WTC11 (cell line): ENCODE measurements around the gene GALK1. TPM values are rescaled to one million over a fixed set of nuclear protein-coding genes. Genes with fewer than 3 reads are reported as not detected.

Source experiments
- ATAC-seq: fragments of 200-7000 bp; cut with Tn5 transposase; 2 replicates; pipeline ENCODE4 v1.10.0; 2021; ENCODE audit warnings: mild to moderate bottlenecking, moderate library complexity
- CTCF ChIA-PET: fragments of 300-600 bp; sonication (Branson Sonifier 250); formaldehyde crosslinking; loops from one replicate; lab custom pipeline; 2021; ENCODE audit warnings: antibody characterized with exemption; lab: Charles Lee
- POLR2A ChIA-PET: fragments of 350-600 bp; sonication (Branson Sonifier 250); formaldehyde crosslinking; loops from one replicate; lab custom pipeline; 2021; ENCODE audit warnings: antibody characterized with exemption; lab: Charles Lee
- DNase-seq: peaks from one replicate; pipeline ENCODE4 v3.0.0; 2021; ENCODE audit warnings: low spot score
- H3K27ac Mint-ChIP-seq: 2 replicates; pipeline ENCODE4 v1.8.0; 2021; ENCODE audit warnings: mixed read lengths
- H3K27me3 Mint-ChIP-seq: 2 replicates; pipeline ENCODE4 v1.8.0; 2021; ENCODE audit warnings: low read depth, mild to moderate bottlenecking, moderate library complexity, mixed read lengths
- H3K36me3 Mint-ChIP-seq: 2 replicates; pipeline ENCODE4 v1.8.0; 2021; ENCODE audit warnings: mixed read lengths
- H3K4me1 Mint-ChIP-seq: 2 replicates; pipeline ENCODE4 v1.8.0; 2022; ENCODE audit warnings: mixed read lengths
- H3K4me3 Mint-ChIP-seq: 2 replicates; pipeline ENCODE4 v1.8.0; 2021; ENCODE audit warnings: mild to moderate bottlenecking, moderate library complexity, mixed read lengths
- H3K9me3 Mint-ChIP-seq: 2 replicates; pipeline ENCODE4 v1.8.0; 2021; ENCODE audit warnings: mixed read lengths
- FOXP1 ChIP-seq: sonication (generic); formaldehyde crosslinking; IDR thresholded peaks from 2 replicates; pipeline ENCODE4 v1.8.0; 2022; ENCODE audit warnings: missing genetic modification reagents, mild to moderate bottlenecking, moderate library complexity, borderline replicate concordance
- IRF2 ChIP-seq: sonication (generic); formaldehyde crosslinking; IDR thresholded peaks from 2 replicates; pipeline ENCODE4 v1.8.0; 2022; ENCODE audit warnings: low read depth, missing genetic modification reagents, borderline replicate concordance
- KAT7 ChIP-seq: sonication (generic); formaldehyde crosslinking; IDR thresholded peaks from 2 replicates; pipeline ENCODE4 v1.8.1; 2023; ENCODE audit warnings: missing genetic modification reagents, mild to moderate bottlenecking, borderline replicate concordance
- MXD4 ChIP-seq: fragments of 250-450 bp; sonication (Bioruptor Pico); IDR thresholded peaks from 2 replicates; pipeline ENCODE4 v1.8.0; 2021; ENCODE audit warnings: mild to moderate bottlenecking, moderate library complexity, borderline replicate concordance
- NFE2L1 ChIP-seq: sonication (generic); formaldehyde crosslinking; IDR thresholded peaks from 2 replicates; pipeline ENCODE4 v1.8.1; 2023; ENCODE audit warnings: missing genetic modification reagents
- TEAD1 ChIP-seq: sonication (generic); formaldehyde crosslinking; IDR thresholded peaks from 2 replicates; pipeline ENCODE4 v1.8.0; 2022; ENCODE audit warnings: mild to moderate bottlenecking, missing genetic modification reagents
- ZNF219 ChIP-seq: sonication (generic); formaldehyde crosslinking; IDR thresholded peaks from 2 replicates; pipeline ENCODE4 v1.8.0; 2023; ENCODE audit warnings: missing genetic modification reagents, mild to moderate bottlenecking, borderline replicate concordance
- ZNF263 ChIP-seq: sonication (generic); formaldehyde crosslinking; IDR thresholded peaks from 2 replicates; pipeline ENCODE4 v1.8.1; 2022; ENCODE audit warnings: low read depth, mild to moderate bottlenecking, moderate library complexity, missing genetic modification reagents
- ZNF317 ChIP-seq: sonication (generic); formaldehyde crosslinking; IDR thresholded peaks from 2 replicates; pipeline ENCODE4 v1.8.1; 2023; ENCODE audit warnings: low read depth, mild to moderate bottlenecking, moderate library complexity, missing genetic modification reagents, borderline replicate concordance
- ZNF396 ChIP-seq: fragments of 250-450 bp; sonication (Bioruptor Pico); IDR thresholded peaks from 2 replicates; pipeline ENCODE4 v1.8.0; 2021; ENCODE audit warnings: mild to moderate bottlenecking, moderate library complexity, borderline replicate concordance
- ZNF423 ChIP-seq: fragments of 250-450 bp; sonication (Bioruptor Pico); IDR thresholded peaks from 2 replicates; pipeline ENCODE4 v2.1.2; 2022; ENCODE audit warnings: mild to moderate bottlenecking, moderate library complexity
- total RNA-seq: library from RNA; stranded (reverse); gene quantifications from 3 replicates; pipeline ENCODE4 v1.2.3, GENCODE V29; 2021
- TF ChIP-seq, protein P1 (sequence below): sonication (generic); formaldehyde crosslinking; IDR thresholded peaks from 2 replicates; pipeline ENCODE4 v1.8.1; 2023; ENCODE audit warnings: mild to moderate bottlenecking, missing genetic modification reagents
- TF ChIP-seq, protein P2 (sequence below): sonication (generic); formaldehyde crosslinking; IDR thresholded peaks from 2 replicates; pipeline ENCODE4 v1.8.1; 2023; ENCODE audit warnings: mild to moderate bottlenecking, missing genetic modification reagents, moderate library complexity
- TF ChIP-seq, protein P3 (sequence below): sonication (generic); formaldehyde crosslinking; IDR thresholded peaks from 2 replicates; pipeline ENCODE4 v1.8.1; 2022; ENCODE audit warnings: low read depth, mild to moderate bottlenecking, moderate library complexity, missing genetic modification reagents, borderline replicate concordance
- TF ChIP-seq, protein P4 (sequence below): sonication (generic); formaldehyde crosslinking; IDR thresholded peaks from 2 replicates; pipeline ENCODE4 v1.8.1; 2022; ENCODE audit warnings: mild to moderate bottlenecking, moderate library complexity, missing genetic modification reagents
- TF ChIP-seq, protein P5 (sequence below): fragments of 250-450 bp; sonication (Bioruptor Pico); IDR thresholded peaks from 2 replicates; pipeline ENCODE4 v1.8.0; 2021; ENCODE audit warnings: mild to moderate bottlenecking
- TF ChIP-seq, protein P6 (sequence below): sonication (generic); formaldehyde crosslinking; IDR thresholded peaks from 2 replicates; pipeline ENCODE4 v1.8.0; 2022; ENCODE audit warnings: mild to moderate bottlenecking, missing genetic modification reagents
- TF ChIP-seq, protein P7 (sequence below): sonication (generic); formaldehyde crosslinking; IDR thresholded peaks from 2 replicates; pipeline ENCODE4 v1.8.0; 2022; ENCODE audit warnings: mild to moderate bottlenecking, missing genetic modification reagents
- TF ChIP-seq, protein P8 (sequence below): sonication (generic); formaldehyde crosslinking; IDR thresholded peaks from 2 replicates; pipeline ENCODE4 v1.8.1; 2023; ENCODE audit warnings: mild to moderate bottlenecking, moderate library complexity, missing genetic modification reagents
- TF ChIP-seq, protein P9 (sequence below): sonication (generic); formaldehyde crosslinking; conservative IDR thresholded peaks from 2 replicates; pipeline ENCODE4 v1.8.1; 2022; ENCODE audit warnings: mild to moderate bottlenecking, missing genetic modification reagents

Gene GALK1
- total RNA-seq, 1 experiment from 2014 or later: 42.2 TPM

DNA sequence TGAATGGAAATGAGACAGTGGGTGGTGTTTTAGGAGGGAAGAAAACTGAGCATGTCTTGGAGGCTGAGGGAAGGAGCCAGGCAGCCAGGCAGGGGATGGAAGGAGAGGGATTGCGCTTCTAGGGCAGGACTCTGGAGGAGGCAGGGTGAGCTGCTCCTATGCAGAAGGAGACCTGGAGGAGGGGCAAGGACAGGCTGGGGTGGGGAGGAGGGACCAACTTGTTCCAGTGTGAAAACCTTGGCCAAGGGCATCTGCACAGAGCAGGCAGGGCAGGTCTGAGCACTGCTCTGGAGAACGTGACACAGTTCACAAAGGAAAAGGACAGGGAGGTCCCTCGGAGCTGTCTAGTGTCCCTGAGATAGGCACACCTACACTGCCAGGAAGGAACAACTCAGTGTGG is 5.5 kb downstream of the GALK1 start:
- POLR2A ChIA-PET: no interaction called here
- ATAC-seq: no peak
- Mint-ChIP-seq H3K9me3 (no peaks in the 10 kb centered on the region), H3K27ac (peak overlapping the region; percentile 33; the same call in 1 of the 2 replicates), H3K4me3 (no peak overlapping the region), H3K4me1 (peaks cover 19% of the 10 kb centered on the region), H3K27me3 (peaks cover 4% of the 10 kb centered on the region), H3K36me3 (no peaks in the 10 kb centered on the region)
- CTCF ChIA-PET: interaction anchor here (1.0 to 9.0 kb wide), 8 partner anchors 7 to 171 kb away, joined by 3 to 318 read pairs (median 6); partner anchors contain the start of genes ITGB4 and SMIM5
- TF ChIP-seq, protein P1, sequence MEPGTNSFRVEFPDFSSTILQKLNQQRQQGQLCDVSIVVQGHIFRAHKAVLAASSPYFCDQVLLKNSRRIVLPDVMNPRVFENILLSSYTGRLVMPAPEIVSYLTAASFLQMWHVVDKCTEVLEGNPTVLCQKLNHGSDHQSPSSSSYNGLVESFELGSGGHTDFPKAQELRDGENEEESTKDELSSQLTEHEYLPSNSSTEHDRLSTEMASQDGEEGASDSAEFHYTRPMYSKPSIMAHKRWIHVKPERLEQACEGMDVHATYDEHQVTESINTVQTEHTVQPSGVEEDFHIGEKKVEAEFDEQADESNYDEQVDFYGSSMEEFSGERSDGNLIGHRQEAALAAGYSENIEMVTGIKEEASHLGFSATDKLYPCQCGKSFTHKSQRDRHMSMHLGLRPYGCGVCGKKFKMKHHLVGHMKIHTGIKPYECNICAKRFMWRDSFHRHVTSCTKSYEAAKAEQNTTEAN: no peak
- TF ChIP-seq, protein P2, sequence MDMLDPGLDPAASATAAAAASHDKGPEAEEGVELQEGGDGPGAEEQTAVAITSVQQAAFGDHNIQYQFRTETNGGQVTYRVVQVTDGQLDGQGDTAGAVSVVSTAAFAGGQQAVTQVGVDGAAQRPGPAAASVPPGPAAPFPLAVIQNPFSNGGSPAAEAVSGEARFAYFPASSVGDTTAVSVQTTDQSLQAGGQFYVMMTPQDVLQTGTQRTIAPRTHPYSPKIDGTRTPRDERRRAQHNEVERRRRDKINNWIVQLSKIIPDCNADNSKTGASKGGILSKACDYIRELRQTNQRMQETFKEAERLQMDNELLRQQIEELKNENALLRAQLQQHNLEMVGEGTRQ: no peak
- TF ChIP-seq ZNF317 (no peak), ZNF263 (CRISPR knock-in tag) (no peak), TEAD1 (CRISPR knock-in tag) (no peak), FOXP1 (CRISPR knock-in tag) (no peak), IRF2 (CRISPR knock-in tag) (no peak), MXD4 (CRISPR knock-in tag) (no peak), ZNF219 (CRISPR knock-in tag) (no peak), KAT7 (CRISPR knock-in tag) (no peak), ZNF396 (CRISPR knock-in tag) (no peak), ZNF423 (CRISPR knock-in tag) (no peak)
- TF ChIP-seq, protein P3, sequence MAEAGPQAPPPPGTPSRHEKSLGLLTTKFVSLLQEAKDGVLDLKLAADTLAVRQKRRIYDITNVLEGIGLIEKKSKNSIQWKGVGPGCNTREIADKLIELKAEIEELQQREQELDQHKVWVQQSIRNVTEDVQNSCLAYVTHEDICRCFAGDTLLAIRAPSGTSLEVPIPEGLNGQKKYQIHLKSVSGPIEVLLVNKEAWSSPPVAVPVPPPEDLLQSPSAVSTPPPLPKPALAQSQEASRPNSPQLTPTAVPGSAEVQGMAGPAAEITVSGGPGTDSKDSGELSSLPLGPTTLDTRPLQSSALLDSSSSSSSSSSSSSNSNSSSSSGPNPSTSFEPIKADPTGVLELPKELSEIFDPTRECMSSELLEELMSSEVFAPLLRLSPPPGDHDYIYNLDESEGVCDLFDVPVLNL (CRISPR knock-in tag): no peak
- TF ChIP-seq, protein P4, sequence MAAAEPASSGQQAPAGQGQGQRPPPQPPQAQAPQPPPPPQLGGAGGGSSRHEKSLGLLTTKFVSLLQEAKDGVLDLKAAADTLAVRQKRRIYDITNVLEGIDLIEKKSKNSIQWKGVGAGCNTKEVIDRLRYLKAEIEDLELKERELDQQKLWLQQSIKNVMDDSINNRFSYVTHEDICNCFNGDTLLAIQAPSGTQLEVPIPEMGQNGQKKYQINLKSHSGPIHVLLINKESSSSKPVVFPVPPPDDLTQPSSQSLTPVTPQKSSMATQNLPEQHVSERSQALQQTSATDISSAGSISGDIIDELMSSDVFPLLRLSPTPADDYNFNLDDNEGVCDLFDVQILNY (CRISPR knock-in tag): no peak
- TF ChIP-seq, protein P5, sequence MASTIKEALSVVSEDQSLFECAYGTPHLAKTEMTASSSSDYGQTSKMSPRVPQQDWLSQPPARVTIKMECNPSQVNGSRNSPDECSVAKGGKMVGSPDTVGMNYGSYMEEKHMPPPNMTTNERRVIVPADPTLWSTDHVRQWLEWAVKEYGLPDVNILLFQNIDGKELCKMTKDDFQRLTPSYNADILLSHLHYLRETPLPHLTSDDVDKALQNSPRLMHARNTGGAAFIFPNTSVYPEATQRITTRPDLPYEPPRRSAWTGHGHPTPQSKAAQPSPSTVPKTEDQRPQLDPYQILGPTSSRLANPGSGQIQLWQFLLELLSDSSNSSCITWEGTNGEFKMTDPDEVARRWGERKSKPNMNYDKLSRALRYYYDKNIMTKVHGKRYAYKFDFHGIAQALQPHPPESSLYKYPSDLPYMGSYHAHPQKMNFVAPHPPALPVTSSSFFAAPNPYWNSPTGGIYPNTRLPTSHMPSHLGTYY: no peak
- TF ChIP-seq, protein P6, sequence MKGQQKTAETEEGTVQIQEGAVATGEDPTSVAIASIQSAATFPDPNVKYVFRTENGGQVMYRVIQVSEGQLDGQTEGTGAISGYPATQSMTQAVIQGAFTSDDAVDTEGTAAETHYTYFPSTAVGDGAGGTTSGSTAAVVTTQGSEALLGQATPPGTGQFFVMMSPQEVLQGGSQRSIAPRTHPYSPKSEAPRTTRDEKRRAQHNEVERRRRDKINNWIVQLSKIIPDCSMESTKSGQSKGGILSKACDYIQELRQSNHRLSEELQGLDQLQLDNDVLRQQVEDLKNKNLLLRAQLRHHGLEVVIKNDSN (CRISPR knock-in tag): no peak
- DNase-seq: no peak

DNA sequence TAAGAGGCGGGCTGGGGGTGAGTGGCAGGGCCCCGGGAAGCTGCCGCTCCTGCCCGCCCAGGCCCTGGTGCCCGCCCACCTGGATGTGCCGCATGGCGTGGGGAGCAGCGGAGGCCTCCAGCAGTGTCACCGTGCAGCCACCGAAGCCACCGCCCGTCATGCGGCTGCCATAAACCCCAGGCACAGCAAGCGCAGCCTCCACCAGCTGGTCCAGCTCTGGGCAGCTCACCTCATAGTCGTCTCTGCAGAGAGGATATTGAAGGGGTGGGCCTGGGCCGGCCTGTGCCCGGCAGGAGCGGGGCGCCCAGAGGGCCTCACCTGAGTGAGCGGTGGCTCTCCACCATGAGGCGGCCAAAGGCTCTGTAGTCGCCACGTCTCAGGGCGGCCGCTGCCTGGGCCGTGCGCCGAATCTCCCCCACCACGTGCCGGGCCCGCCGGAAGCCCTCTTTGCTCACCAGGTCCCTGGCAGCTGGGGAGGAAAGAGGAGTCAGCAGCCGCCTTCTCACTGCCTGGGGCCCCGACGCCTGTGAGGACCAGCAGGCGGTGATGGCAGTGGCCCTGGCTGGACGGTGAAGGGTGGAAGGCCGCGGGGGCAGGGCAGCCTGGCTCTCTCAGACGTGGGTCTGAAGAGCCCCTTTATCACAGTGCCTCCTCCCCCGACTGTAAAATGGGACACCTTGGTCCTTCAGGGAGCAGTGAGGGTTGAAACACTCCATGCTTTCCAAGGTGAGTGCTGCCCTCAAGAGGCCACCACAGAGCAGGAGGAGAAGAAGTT is 6.7 kb downstream of the GALK1 start:
- peak; percentile 68 for ATAC-seq
- peak; percentile 41 for DNase-seq
- H3K4me3 Mint-ChIP-seq: no peak overlapping the region
- peaks cover 13% of the 10 kb centered on the region for H3K4me1 Mint-ChIP-seq
- CTCF ChIA-PET: interaction anchor here (0.8 to 9.0 kb wide), 9 partner anchors 6 to 170 kb away, joined by 3 to 318 read pairs (median 7); partner anchors contain the start of genes ITGB4 and SMIM5
- no peaks in the 10 kb centered on the region for H3K9me3 Mint-ChIP-seq
- H3K36me3 Mint-ChIP-seq: no peaks in the 10 kb centered on the region
- peaks cover 5% of the 10 kb centered on the region for H3K27me3 Mint-ChIP-seq
- POLR2A ChIA-PET: interaction anchor here (0.6 kb wide), 1 partner anchor 613 kb away, joined by 3 read pairs; no protein-coding TSS in a partner anchor
- TF ChIP-seq, protein P7, sequence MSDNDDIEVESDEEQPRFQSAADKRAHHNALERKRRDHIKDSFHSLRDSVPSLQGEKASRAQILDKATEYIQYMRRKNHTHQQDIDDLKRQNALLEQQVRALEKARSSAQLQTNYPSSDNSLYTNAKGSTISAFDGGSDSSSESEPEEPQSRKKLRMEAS (CRISPR knock-in tag): peak; percentile 49; the same call in 1 of the 2 replicates
- TF ChIP-seq, protein P1: no peak
- no peak for TF ChIP-seq NFE2L1
- TF ChIP-seq, protein P8, sequence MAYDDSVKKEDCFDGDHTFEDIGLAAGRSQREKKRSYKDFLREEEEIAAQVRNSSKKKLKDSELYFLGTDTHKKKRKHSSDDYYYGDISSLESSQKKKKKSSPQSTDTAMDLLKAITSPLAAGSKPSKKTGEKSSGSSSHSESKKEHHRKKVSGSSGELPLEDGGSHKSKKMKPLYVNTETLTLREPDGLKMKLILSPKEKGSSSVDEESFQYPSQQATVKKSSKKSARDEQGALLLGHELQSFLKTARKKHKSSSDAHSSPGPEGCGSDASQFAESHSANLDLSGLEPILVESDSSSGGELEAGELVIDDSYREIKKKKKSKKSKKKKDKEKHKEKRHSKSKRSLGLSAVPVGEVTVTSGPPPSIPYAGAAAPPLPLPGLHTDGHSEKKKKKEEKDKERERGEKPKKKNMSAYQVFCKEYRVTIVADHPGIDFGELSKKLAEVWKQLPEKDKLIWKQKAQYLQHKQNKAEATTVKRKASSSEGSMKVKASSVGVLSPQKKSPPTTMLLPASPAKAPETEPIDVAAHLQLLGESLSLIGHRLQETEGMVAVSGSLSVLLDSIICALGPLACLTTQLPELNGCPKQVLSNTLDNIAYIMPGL: 0 out of 2 replicates have a peak, but pooled peaks have one; percentile 37
- TF ChIP-seq, protein P9, sequence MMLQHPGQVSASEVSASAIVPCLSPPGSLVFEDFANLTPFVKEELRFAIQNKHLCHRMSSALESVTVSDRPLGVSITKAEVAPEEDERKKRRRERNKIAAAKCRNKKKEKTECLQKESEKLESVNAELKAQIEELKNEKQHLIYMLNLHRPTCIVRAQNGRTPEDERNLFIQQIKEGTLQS (CRISPR knock-in tag): no peak
- H3K27ac Mint-ChIP-seq: no peak overlapping the region
